ENCODE results near the gene HDAC4. TPM values are rescaled to one million over a fixed set of nuclear protein-coding genes. Genes with fewer than 3 reads are reported as not detected.

HDAC4 gene
- total RNA-seq, 1 experiment from 2014 or later: 47.6 TPM

DNA sequence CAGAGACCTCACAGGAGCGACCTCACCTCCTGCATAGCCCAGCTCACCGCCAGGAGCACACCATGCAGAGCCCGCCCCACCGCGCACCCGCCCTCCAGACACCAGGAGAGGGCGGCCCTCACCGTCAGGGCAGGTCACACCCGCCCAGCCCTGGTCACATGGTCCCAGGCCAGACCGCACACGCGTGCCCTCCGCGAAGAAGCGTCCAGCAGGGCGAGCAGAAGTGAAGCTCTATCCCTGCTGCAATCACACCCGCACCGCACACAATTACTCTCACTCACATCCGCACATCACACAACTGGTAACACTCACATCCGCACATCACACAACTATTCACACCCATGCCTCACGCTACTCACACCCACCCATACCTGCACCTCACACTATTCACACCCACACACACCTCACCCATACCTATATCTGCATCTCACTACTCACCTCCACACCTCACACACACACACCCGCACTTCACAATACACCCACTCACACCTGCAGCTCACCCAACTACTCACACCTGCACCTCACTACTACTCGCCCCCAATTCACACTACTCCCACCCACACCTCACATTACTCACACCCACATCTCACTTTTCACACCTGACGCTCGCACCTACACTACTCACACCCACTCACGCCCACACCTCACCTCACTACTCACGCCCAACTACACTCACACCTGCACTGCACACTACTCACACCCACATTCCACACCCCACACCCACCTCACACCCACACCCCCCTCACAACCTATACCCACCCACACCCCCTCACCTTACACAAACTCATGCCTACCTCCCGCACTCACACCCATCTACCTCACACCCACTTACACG lies 242.0 kb downstream of the HDAC4 start:
- Histone ChIP-seq H4K20me1 (ENCODE audit: insufficient read depth) (no peaks in the 10 kb centered on the region), H3K4me3 (replicated peaks in 1 of 2; ENCODE audit: low read depth in 1 of 2, low read length in 2 of 2) (no peak overlapping the region), H3K36me3 (ENCODE audit: control insufficient read depth in 1 of 2, insufficient read depth in 2 of 2, low read length in 2 of 2) (peaks cover 0 to 4% of the 10 kb centered on the region in 2 experiments; a peak in 1 of 4 replicates), H3K9me2 (ENCODE audit: insufficient read depth) (no peaks in the 10 kb centered on the region), H3K4me1 (ENCODE audit: control insufficient read depth in 1 of 2, insufficient read depth in 2 of 2, low read length in 2 of 2) (peaks cover 0 to 15% of the 10 kb centered on the region in 2 experiments; a peak in 1 of 4 replicates), H3K27me3 (ENCODE audit: insufficient read depth, low read length) (no peaks in the 10 kb centered on the region), H3K4me2 (ENCODE audit: low read length) (no peak overlapping the region), H2AFZ (ENCODE audit: low read depth, low read length, poor library complexity, severe bottlenecking) (no peak overlapping the region), H3K79me2 (ENCODE audit: insufficient read depth, low read length) (no peaks in the 10 kb centered on the region), H3K27ac (ENCODE audit: low read depth, low read length) (no peak overlapping the region), H3K9me3 (ENCODE audit: control insufficient read depth in 1 of 2, insufficient read depth in 1 of 2, low read depth in 1 of 2, low read length in 2 of 2) (no peaks in the 10 kb centered on the region), H3K9ac (ENCODE audit: low read length) (no peak overlapping the region)
- ATAC-seq: peak; percentile 62
- TF ChIP-seq EZH2phosphoT487 (IDR thresholded peaks at IDR 0.05; ENCODE audit: borderline replicate concordance): no peak
- intact Hi-C loops (cut with micrococcal nuclease): no loop called here
- BruUV-seq (replicated peaks): no TSS peak
- POLR2A ChIA-PET: no interaction called here
- RAD21 ChIA-PET (ENCODE audit: low non-redundant PET in 1 of 2, low total read pairs in 2 of 2, uncharacterized antibody in 2 of 2, unreplicated experiment in 2 of 2): no interaction called here
- CTCF ChIA-PET: no interaction called here
- no peak for DNase-seq (ENCODE audit: low read depth, low spot score)

- H3K9me3 ChIP-seq (ENCODE audit: control insufficient read depth in 1 of 2, insufficient read depth in 1 of 2, low read depth in 1 of 2, low read length in 2 of 2): no peaks in the 10 kb centered on the region
- no peaks in the 10 kb centered on the region for H3K27me3 ChIP-seq (ENCODE audit: insufficient read depth, low read length)
- H3K79me2 ChIP-seq (ENCODE audit: insufficient read depth, low read length): no peaks in the 10 kb centered on the region
- peaks cover 4% of the 10 kb centered on the region in 2 experiments; a peak in 1 of 4 replicates for H3K36me3 ChIP-seq (ENCODE audit: control insufficient read depth in 1 of 2, insufficient read depth in 2 of 2, low read length in 2 of 2)
- H3K4me2 ChIP-seq (ENCODE audit: low read length): peak overlapping the region; percentile 0; the same call in 1 of the 2 replicates
- no peak overlapping the region for H3K27ac ChIP-seq (ENCODE audit: low read depth, low read length)
- H3K4me3 ChIP-seq (replicated peaks in 1 of 2; ENCODE audit: low read depth in 1 of 2, low read length in 2 of 2): no peak overlapping the region
- H3K9me2 ChIP-seq (ENCODE audit: insufficient read depth): no peaks in the 10 kb centered on the region
- intact Hi-C loops (cut with micrococcal nuclease): no loop called here
- ChIA-PET RAD21 (ENCODE audit: low non-redundant PET in 1 of 2, low total read pairs in 2 of 2, uncharacterized antibody in 2 of 2, unreplicated experiment in 2 of 2) (no interaction called here), POLR2A (no interaction called here), CTCF (no interaction called here)
- BruUV-seq (replicated peaks): no TSS peak
- no peak overlapping the region for H2AFZ ChIP-seq (ENCODE audit: low read depth, low read length, poor library complexity, severe bottlenecking)
- H3K4me1 ChIP-seq (ENCODE audit: control insufficient read depth in 1 of 2, insufficient read depth in 2 of 2, low read length in 2 of 2): peaks cover 0 to 15% of the 10 kb centered on the region in 2 experiments; a peak in 1 of 4 replicates
- DNase-seq (ENCODE audit: low read depth, low spot score): peak; percentile 8
- ATAC-seq: peak; percentile 93
- no peak overlapping the region for H3K9ac ChIP-seq (ENCODE audit: low read length)
- no peak for TF ChIP-seq ELF1 (IDR thresholded peaks at IDR 0.05; ENCODE audit: borderline replicate concordance, low read depth)
- TF ChIP-seq EZH2 (IDR thresholded peaks at IDR 0.05): no peak
- TF ChIP-seq SP1 (IDR thresholded peaks at IDR 0.05; ENCODE audit: low read depth): no peak
- no peak for TF ChIP-seq FOSL1 (IDR thresholded peaks at IDR 0.05; ENCODE audit: low read depth)
- no peak for TF ChIP-seq CBX3 (IDR thresholded peaks at IDR 0.05; ENCODE audit: low read depth)
- no peak for TF ChIP-seq POLR2A (IDR thresholded peaks at IDR 0.05; ENCODE audit: borderline replicate concordance, extremely low read depth, insufficient read depth, insufficient read length)
- TF ChIP-seq SIN3A (IDR thresholded peaks at IDR 0.05; ENCODE audit: low read depth): no peak
- TF ChIP-seq ZBTB33 (IDR thresholded peaks at IDR 0.05; ENCODE audit: extremely low read depth, insufficient replicate concordance, low read length): no peak
- no peak for TF ChIP-seq CEBPB (IDR thresholded peaks at IDR 0.05; ENCODE audit: low read depth)
- TF ChIP-seq, protein P1, sequence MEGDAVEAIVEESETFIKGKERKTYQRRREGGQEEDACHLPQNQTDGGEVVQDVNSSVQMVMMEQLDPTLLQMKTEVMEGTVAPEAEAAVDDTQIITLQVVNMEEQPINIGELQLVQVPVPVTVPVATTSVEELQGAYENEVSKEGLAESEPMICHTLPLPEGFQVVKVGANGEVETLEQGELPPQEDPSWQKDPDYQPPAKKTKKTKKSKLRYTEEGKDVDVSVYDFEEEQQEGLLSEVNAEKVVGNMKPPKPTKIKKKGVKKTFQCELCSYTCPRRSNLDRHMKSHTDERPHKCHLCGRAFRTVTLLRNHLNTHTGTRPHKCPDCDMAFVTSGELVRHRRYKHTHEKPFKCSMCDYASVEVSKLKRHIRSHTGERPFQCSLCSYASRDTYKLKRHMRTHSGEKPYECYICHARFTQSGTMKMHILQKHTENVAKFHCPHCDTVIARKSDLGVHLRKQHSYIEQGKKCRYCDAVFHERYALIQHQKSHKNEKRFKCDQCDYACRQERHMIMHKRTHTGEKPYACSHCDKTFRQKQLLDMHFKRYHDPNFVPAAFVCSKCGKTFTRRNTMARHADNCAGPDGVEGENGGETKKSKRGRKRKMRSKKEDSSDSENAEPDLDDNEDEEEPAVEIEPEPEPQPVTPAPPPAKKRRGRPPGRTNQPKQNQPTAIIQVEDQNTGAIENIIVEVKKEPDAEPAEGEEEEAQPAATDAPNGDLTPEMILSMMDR (IDR thresholded peaks at IDR 0.05 in 2 of 3, conservative IDR thresholded peaks at IDR 0.05 in 1 of 3; ENCODE audit: borderline replicate concordance in 1 of 3, insufficient read depth in 1 of 3, low read depth in 2 of 3, low read length in 2 of 3): no peak
- TF ChIP-seq TCF7L2 (IDR thresholded peaks at IDR 0.05; ENCODE audit: borderline replicate concordance, extremely low read depth, insufficient read depth, insufficient read length): no peak
- TF ChIP-seq ZNF274 (IDR thresholded peaks at IDR 0.05; ENCODE audit: low read depth, low read length): no peak
- TF ChIP-seq YY1 (IDR thresholded peaks at IDR 0.05; ENCODE audit: extremely low read depth, insufficient replicate concordance, low read depth, low read length): no peak
- no peaks in the 10 kb centered on the region for H4K20me1 ChIP-seq (ENCODE audit: insufficient read depth)
Observed at GRCh38 chr2:239157771-239158170, 243.0 kb downstream of the HDAC4 start.
